Measurements from ENCODE around the gene GGCX. TPM values are rescaled to one million over a fixed set of nuclear protein-coding genes. Genes with fewer than 3 reads are reported as not detected.

The GGCX gene
- total and polyA plus RNA-seq, 2 experiments from 2014 or later = 64.5 to 66.1 TPM

DNA sequence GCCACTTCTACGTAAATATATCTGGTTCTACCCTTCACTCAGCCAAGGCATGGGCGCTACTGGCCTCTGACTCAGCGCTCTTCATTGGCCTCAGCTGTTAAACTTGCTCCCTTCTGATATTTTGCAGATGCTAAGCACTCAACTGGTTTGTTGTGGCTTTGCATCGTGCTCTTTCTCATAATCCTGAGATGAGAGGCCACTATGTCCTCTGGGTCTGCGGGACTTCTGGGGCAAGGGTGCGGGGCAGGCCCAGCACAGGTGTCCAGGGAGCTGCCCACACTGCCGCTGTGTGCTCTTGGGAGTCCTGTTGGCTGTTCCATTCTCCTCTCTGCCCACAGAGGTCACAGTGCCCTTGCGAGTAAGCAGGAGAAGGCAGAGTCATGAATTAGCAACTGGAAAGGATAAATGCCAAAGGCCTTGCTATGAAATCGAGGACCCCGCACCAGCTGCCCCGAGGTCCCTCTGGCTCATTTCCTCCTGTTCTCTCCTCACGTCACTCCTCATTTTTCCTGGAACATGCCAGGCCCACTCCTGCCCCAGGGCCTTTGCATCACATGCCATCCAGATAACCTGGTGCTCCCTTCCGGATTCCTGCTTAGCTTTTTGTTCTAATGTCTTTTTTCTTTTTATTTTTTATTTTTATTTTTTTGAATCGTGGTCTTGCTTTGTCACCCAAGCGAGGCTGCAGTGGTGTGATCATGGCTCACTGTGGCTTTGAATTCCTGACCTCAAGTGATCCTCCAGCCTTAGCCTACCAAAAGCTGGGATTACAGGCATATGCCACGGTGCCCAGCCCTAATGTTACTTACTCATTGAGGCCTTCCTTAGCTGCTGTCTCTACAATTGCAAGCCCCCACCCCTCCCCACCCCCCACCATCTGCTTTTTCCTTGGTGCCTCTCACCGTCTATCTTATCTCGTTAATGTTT, 57.2 kb downstream of the GGCX start:
- Histone ChIP-seq H3K79me2 (no peaks in the 10 kb centered on the region), H3K27ac (peak overlapping the region; percentile 79), H3K4me3 (no peak overlapping the region), H3K4me2 (no peak overlapping the region), H2AFZ (no peak overlapping the region), H3K4me1 (ENCODE audit: insufficient read depth) (peaks cover 33% of the 10 kb centered on the region), H3K36me3 (replicated peaks; ENCODE audit: insufficient read depth, low read depth) (no peaks in the 10 kb centered on the region), H3K9me2 (replicated peaks; ENCODE audit: insufficient read depth) (no peaks in the 10 kb centered on the region), H3K9me3 (ENCODE audit: low read depth) (no peaks in the 10 kb centered on the region), H4K20me1 (ENCODE audit: insufficient read depth, poor library complexity, severe bottlenecking) (no peaks in the 10 kb centered on the region), H3K27me3 (no peaks in the 10 kb centered on the region)
- no peak for TF ChIP-seq EZH2phosphoT487 (IDR thresholded peaks at IDR 0.05; ENCODE audit: low read depth, severe bottlenecking, unreplicated experiment)
- no peak for TF ChIP-seq EZH2 (IDR thresholded peaks at IDR 0.05; ENCODE audit: borderline replicate concordance)
- TF ChIP-seq, protein P1, sequence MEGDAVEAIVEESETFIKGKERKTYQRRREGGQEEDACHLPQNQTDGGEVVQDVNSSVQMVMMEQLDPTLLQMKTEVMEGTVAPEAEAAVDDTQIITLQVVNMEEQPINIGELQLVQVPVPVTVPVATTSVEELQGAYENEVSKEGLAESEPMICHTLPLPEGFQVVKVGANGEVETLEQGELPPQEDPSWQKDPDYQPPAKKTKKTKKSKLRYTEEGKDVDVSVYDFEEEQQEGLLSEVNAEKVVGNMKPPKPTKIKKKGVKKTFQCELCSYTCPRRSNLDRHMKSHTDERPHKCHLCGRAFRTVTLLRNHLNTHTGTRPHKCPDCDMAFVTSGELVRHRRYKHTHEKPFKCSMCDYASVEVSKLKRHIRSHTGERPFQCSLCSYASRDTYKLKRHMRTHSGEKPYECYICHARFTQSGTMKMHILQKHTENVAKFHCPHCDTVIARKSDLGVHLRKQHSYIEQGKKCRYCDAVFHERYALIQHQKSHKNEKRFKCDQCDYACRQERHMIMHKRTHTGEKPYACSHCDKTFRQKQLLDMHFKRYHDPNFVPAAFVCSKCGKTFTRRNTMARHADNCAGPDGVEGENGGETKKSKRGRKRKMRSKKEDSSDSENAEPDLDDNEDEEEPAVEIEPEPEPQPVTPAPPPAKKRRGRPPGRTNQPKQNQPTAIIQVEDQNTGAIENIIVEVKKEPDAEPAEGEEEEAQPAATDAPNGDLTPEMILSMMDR (IDR thresholded peaks at IDR 0.05; ENCODE audit: poor library complexity) = no peak
- 81% methylated on average over 18 of the region's 18 CpGs for WGBS (ENCODE audit: low lambda C conversion rate, missing lambda C conversion rate)
- no peak for DNase-seq (ENCODE audit: low spot score)

DNA sequence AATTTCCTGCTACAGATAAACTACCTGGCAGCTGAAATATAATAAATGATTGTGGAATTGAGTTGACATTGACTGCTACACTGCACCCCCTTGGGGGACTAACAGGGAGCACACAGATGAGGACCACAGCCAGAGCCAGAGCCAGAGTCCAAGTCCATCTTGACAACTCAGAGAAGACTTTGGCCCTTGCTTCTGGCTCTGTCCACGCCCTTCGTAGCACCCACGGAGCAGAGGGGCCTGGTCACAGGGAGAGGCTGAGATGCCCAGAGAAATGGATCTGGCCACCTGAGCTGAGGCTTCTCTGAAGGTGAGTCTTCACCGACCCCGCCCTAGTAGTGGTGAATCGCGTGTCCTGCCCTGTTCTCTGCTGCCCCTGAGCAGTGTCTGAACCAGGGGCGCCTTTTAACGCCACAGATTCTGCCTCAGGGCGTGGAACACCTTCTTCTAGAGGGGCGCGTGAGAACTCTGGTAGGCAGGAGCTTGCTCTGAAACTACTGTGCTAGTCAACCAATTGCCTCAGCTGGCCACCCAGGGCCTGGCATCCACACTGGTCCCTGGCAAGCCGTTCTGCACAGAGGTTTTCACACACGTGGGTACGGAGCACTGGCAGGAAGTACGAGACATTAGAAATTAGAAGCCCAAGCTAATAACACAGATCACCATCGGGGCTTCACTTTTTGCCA, 58.0 kb downstream of the GGCX start:
- no peak overlapping the region for H2AFZ ChIP-seq
- no peaks in the 10 kb centered on the region for H3K27me3 ChIP-seq
- H3K4me3 ChIP-seq = no peak overlapping the region
- H3K27ac ChIP-seq = peak overlapping the region; percentile 79
- 88% methylated on average over 17 of the region's 17 CpGs for WGBS (ENCODE audit: low lambda C conversion rate, missing lambda C conversion rate)
- no peaks in the 10 kb centered on the region for H4K20me1 ChIP-seq (ENCODE audit: insufficient read depth, poor library complexity, severe bottlenecking)
- H3K36me3 ChIP-seq (replicated peaks; ENCODE audit: insufficient read depth, low read depth) = no peaks in the 10 kb centered on the region
- no peaks in the 10 kb centered on the region for H3K9me2 ChIP-seq (replicated peaks; ENCODE audit: insufficient read depth)
- H3K4me1 ChIP-seq (ENCODE audit: insufficient read depth) = peaks cover 33% of the 10 kb centered on the region
- TF ChIP-seq, protein P1 (IDR thresholded peaks at IDR 0.05; ENCODE audit: poor library complexity) = peak; percentile 24
- TF ChIP-seq EZH2phosphoT487 (IDR thresholded peaks at IDR 0.05; ENCODE audit: low read depth, severe bottlenecking, unreplicated experiment) = no peak
- no peaks in the 10 kb centered on the region for H3K9me3 ChIP-seq (ENCODE audit: low read depth)
- DNase-seq (ENCODE audit: low spot score) = peak; percentile 66
- H3K4me2 ChIP-seq = no peak overlapping the region
- no peaks in the 10 kb centered on the region for H3K79me2 ChIP-seq

DNA sequence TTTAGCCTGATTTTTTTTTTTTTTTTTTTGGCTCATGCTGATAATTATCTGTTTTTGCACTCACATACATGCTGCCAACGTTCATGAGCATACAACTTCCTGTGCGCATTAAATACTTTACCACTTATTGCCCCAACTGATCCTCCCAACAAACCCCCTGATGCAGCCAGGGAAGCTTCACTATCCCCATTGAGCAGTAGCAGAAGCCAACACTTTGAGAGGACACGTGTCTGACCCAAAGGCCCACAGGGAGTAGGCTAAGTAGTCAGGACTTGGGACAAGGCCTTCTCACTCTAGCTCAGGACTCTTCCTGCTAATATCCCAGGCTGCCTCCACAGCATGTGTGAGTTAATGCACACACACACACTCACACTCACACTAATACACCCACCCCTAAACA, 58.6 kb downstream of the GGCX start:
- no peak overlapping the region for H3K4me2 ChIP-seq
- peak overlapping the region; percentile 71 for H3K27ac ChIP-seq
- H3K4me3 ChIP-seq = no peak overlapping the region
- no peaks in the 10 kb centered on the region for H3K27me3 ChIP-seq
- no peaks in the 10 kb centered on the region for H3K79me2 ChIP-seq
- TF ChIP-seq, protein P1 (IDR thresholded peaks at IDR 0.05; ENCODE audit: poor library complexity) = no peak
- no peak for TF ChIP-seq EZH2phosphoT487 (IDR thresholded peaks at IDR 0.05; ENCODE audit: low read depth, severe bottlenecking, unreplicated experiment)
- TF ChIP-seq EZH2 (IDR thresholded peaks at IDR 0.05; ENCODE audit: borderline replicate concordance) = no peak
- no peak for DNase-seq (ENCODE audit: low spot score)
- 89% methylated on average over 3 of the region's 3 CpGs for WGBS (ENCODE audit: low lambda C conversion rate, missing lambda C conversion rate)
- H3K9me2 ChIP-seq (replicated peaks; ENCODE audit: insufficient read depth) = no peaks in the 10 kb centered on the region
- peaks cover 33% of the 10 kb centered on the region for H3K4me1 ChIP-seq (ENCODE audit: insufficient read depth)
- no peaks in the 10 kb centered on the region for H3K36me3 ChIP-seq (replicated peaks; ENCODE audit: insufficient read depth, low read depth)
- no peaks in the 10 kb centered on the region for H3K9me3 ChIP-seq (ENCODE audit: low read depth)
- H2AFZ ChIP-seq = no peak overlapping the region
- no peaks in the 10 kb centered on the region for H4K20me1 ChIP-seq (ENCODE audit: insufficient read depth, poor library complexity, severe bottlenecking)

Data from hepatocyte (in vitro differentiated cells).